GM23338 (cell line): ENCODE data around the gene TRIB2.

Experiments
- CREB1 ChIP-seq: fragments of 250-450 bp; sonication (Bioruptor Pico); IDR thresholded peaks from 2 replicates; pipeline ENCODE4 v1.5.0; 2020; ENCODE audit warnings: low read depth, mild to moderate bottlenecking, moderate library complexity
- CTCF ChIP-seq, 2 experiments: fragments of 200-600 bp in 1 of 2; sonication (generic) in 1 of 2; conservative IDR thresholded peaks; 2 replicates each; pipeline versions ENCODE4 v1.5.1 to v1.6.1; 2016 to 2017; ENCODE audit warnings: antibody characterized with exemption in 2 of 2, low read depth in 2 of 2, mild to moderate bottlenecking in 2 of 2, moderate library complexity in 1 of 2
- ETS1 ChIP-seq: IDR thresholded peaks from 2 replicates; pipeline ENCODE4 v1.6.1; 2016; ENCODE audit warnings: antibody characterized with exemption
- EZH2 ChIP-seq: fragments of 200-600 bp; sonication (generic); IDR thresholded peaks from one replicate; pipeline ENCODE4 v1.8.0; 2017; ENCODE audit warnings: antibody characterized with exemption, mild to moderate bottlenecking, low read depth; ENCODE audit not compliant: unreplicated experiment
- EZH2phosphoT487 ChIP-seq: fragments of 200-600 bp; sonication (generic); IDR thresholded peaks from one replicate; pipeline ENCODE4 v1.8.1; 2018; ENCODE audit warnings: antibody characterized with exemption; ENCODE audit not compliant: unreplicated experiment
- NANOG ChIP-seq: IDR thresholded peaks from 2 replicates; pipeline ENCODE4 v1.6.1; 2016; ENCODE audit warnings: antibody characterized with exemption, borderline replicate concordance
- POLR2AphosphoS5 ChIP-seq: IDR thresholded peaks from 2 replicates; pipeline ENCODE4 v1.6.1; 2016; ENCODE audit warnings: antibody characterized with exemption, low read depth
- STAT1 ChIP-seq: IDR thresholded peaks from one replicate; pipeline ENCODE4 v1.6.1; 2016; ENCODE audit warnings: antibody characterized with exemption; ENCODE audit not compliant: unreplicated experiment
- ZNF331 ChIP-seq: fragments of 250-450 bp; sonication (Bioruptor Pico); IDR thresholded peaks from 2 replicates; pipeline ENCODE4 v1.5.0; 2020; ENCODE audit warnings: low read depth, mild to moderate bottlenecking, moderate library complexity
- TF ChIP-seq, protein P1 (sequence below): IDR thresholded peaks from one replicate; pipeline ENCODE4 v1.6.1; 2018; ENCODE audit warnings: antibody characterized with exemption; ENCODE audit not compliant: unreplicated experiment

DNA sequence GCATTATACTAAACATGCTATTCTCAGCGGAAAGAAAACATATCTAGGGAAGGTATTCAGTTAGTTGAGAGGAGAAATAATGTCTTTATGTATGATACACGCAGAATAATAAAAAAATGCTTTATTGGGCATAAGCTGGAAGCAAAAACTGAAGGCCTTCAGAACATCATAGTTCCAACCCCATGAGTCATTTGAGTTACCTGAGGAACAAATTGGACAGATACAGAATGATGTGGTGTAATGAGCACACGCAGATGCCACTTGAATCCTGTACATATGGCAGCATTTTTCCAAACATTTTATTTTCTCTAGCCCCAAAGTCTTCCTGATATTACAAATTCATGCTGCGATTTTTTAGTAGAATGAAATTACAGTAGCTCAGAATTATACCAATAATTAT, 23.2 kb upstream of the TRIB2 start:
- TF ChIP-seq CTCF (conservative IDR thresholded peaks at IDR 0.05; ENCODE audit: low read depth in 2 of 2) (no peak), POLR2AphosphoS5 (no peak), EZH2phosphoT487 (no peak), EZH2 (no peak), ETS1 (no peak), STAT1 (no peak), CREB1 (CRISPR knock-in tag) (no peak), ZNF331 (no peak), NANOG (no peak)
- TF ChIP-seq, protein P1, sequence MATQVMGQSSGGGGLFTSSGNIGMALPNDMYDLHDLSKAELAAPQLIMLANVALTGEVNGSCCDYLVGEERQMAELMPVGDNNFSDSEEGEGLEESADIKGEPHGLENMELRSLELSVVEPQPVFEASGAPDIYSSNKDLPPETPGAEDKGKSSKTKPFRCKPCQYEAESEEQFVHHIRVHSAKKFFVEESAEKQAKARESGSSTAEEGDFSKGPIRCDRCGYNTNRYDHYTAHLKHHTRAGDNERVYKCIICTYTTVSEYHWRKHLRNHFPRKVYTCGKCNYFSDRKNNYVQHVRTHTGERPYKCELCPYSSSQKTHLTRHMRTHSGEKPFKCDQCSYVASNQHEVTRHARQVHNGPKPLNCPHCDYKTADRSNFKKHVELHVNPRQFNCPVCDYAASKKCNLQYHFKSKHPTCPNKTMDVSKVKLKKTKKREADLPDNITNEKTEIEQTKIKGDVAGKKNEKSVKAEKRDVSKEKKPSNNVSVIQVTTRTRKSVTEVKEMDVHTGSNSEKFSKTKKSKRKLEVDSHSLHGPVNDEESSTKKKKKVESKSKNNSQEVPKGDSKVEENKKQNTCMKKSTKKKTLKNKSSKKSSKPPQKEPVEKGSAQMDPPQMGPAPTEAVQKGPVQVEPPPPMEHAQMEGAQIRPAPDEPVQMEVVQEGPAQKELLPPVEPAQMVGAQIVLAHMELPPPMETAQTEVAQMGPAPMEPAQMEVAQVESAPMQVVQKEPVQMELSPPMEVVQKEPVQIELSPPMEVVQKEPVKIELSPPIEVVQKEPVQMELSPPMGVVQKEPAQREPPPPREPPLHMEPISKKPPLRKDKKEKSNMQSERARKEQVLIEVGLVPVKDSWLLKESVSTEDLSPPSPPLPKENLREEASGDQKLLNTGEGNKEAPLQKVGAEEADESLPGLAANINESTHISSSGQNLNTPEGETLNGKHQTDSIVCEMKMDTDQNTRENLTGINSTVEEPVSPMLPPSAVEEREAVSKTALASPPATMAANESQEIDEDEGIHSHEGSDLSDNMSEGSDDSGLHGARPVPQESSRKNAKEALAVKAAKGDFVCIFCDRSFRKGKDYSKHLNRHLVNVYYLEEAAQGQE: no peak
